K562 (cell line): ENCODE measurements around the gene HOXB6. TPM values are rescaled to one million over a fixed set of nuclear protein-coding genes. Genes with fewer than 3 reads are reported as not detected.

Experiments
- CEBPG ChIP-seq, 3 experiments: fragments of 200-800 bp in 1 of 3; sonication (Bioruptor generic) in 1 of 3; sonication (generic) in 1 of 3; formaldehyde crosslinking in 1 of 3; IDR thresholded peaks in 2 of 3; conservative IDR thresholded peaks in 1 of 3; 2 replicates each; pipeline versions ENCODE4 v1.6.1 to v1.8.0; 2016 to 2022; ENCODE audit warnings: missing compliant biosample characterization in 2 of 3, missing genetic modification characterization in 2 of 3, mild to moderate bottlenecking in 1 of 3, missing genetic modification reagents in 1 of 3
- ETV5 ChIP-seq: sonication (generic); formaldehyde crosslinking; IDR thresholded peaks from 2 replicates; pipeline ENCODE4 v1.4.0; 2020; ENCODE audit warnings: low read depth, mild to moderate bottlenecking, missing genetic modification reagents
- HDAC2 ChIP-seq: fragments of 450-650 bp; IDR thresholded peaks from 2 replicates; pipeline ENCODE4 v1.6.1; 2016; ENCODE audit warnings: mild to moderate bottlenecking
- LEF1 ChIP-seq: fragments of 450-650 bp; IDR thresholded peaks from 2 replicates; pipeline ENCODE4 v1.6.1; 2016; ENCODE audit warnings: mild to moderate bottlenecking
- MLLT1 ChIP-seq, 2 experiments: fragments of 450-650 bp; IDR thresholded peaks; 2 replicates each; pipeline ENCODE4 v1.6.1; 2016
- NFRKB ChIP-seq: fragments of 450-650 bp; IDR thresholded peaks from 2 replicates; pipeline ENCODE4 v1.6.1; 2016; ENCODE audit warnings: low read depth
- POLR2G ChIP-seq: fragments of 200-400 bp; formaldehyde crosslinking; IDR thresholded peaks from 2 replicates; pipeline ENCODE4 v1.6.1; 2017; ENCODE audit warnings: low read depth, mild to moderate bottlenecking, antibody characterized with exemption, low read length, moderate library complexity
- PTRF ChIP-seq: fragments of 450-650 bp; IDR thresholded peaks from 2 replicates; pipeline ENCODE4 v1.6.1; 2016; ENCODE audit warnings: mild to moderate bottlenecking, missing genetic modification characterization, missing compliant biosample characterization
- TAF1 ChIP-seq: IDR thresholded peaks from 2 replicates; pipeline ENCODE4 v1.6.1; 2011; ENCODE audit warnings: mild to moderate bottlenecking, low read length, moderate library complexity; ENCODE audit not compliant: insufficient read depth, control insufficient read depth, severe bottlenecking; ENCODE audit errors: extremely low read depth
- ZFX ChIP-seq: sonication (generic); formaldehyde crosslinking; IDR thresholded peaks from 2 replicates; pipeline ENCODE4 v1.8.0; 2022; ENCODE audit warnings: mild to moderate bottlenecking, missing genetic modification reagents, moderate library complexity
- ZNF699 ChIP-seq: fragments of 250-450 bp; sonication (Bioruptor Pico); IDR thresholded peaks from 2 replicates; pipeline ENCODE4 v1.8.0; 2021; ENCODE audit warnings: mild to moderate bottlenecking, moderate library complexity; ENCODE audit not compliant: insufficient replicate concordance
- polyA plus RNA-seq, 8 experiments: library from polyadenylated mRNA; depleted of rRNA in 4 of 8; stranded (reverse) in 5 of 8; unstranded in 3 of 8; fragments of >200 nt; fragmentation: Nextera tagmentation in 2 of 8; fragmentation: Illumina TruSeq in 1 of 8; extraction: Ambion mirVana in 2 of 8; extraction: Trizol in 1 of 8; gene quantifications; 2 replicates each; pipeline versions ENCODE4 v1.2.1 to v1.2.3, GENCODE V29; 2011 to 2014; ENCODE audit warnings: inconsistent platforms in 1 of 8, missing spikeins in 1 of 8
- total RNA-seq, 7 experiments: library from RNA; depleted of rRNA in 6 of 7; stranded (reverse); fragments of >200 nt in 6 of 7; fragmentation: Illumina TruSeq in 2 of 7; extraction: Trizol in 2 of 7; gene quantifications; 2 replicates each; pipeline versions ENCODE4 v1.2.1 to v1.2.3, GENCODE V29; 2011 to 2021; ENCODE audit warnings: low replicate concordance in 1 of 7
- TF ChIP-seq, protein P1 (sequence below), 2 experiments: IDR thresholded peaks in 1 of 2; conservative IDR thresholded peaks in 1 of 2; 2 replicates each; pipeline ENCODE4 v1.6.1; 2016; ENCODE audit warnings: low read depth in 2 of 2, mild to moderate bottlenecking in 1 of 2, missing compliant biosample characterization in 1 of 2, missing genetic modification characterization in 1 of 2, moderate library complexity in 1 of 2
- TF ChIP-seq, protein P2 (sequence below): sonication (generic); formaldehyde crosslinking; IDR thresholded peaks from 2 replicates; pipeline ENCODE4 v1.8.1; 2023; ENCODE audit warnings: mild to moderate bottlenecking, missing genetic modification reagents

HOXB6 gene
- total and polyA plus RNA-seq, 9 of the 15 experiments (the other 6 are each of a cell fraction or from before 2014, with no cell fraction given), result 1.2 to 14.8 (median 4.9) TPM

DNA sequence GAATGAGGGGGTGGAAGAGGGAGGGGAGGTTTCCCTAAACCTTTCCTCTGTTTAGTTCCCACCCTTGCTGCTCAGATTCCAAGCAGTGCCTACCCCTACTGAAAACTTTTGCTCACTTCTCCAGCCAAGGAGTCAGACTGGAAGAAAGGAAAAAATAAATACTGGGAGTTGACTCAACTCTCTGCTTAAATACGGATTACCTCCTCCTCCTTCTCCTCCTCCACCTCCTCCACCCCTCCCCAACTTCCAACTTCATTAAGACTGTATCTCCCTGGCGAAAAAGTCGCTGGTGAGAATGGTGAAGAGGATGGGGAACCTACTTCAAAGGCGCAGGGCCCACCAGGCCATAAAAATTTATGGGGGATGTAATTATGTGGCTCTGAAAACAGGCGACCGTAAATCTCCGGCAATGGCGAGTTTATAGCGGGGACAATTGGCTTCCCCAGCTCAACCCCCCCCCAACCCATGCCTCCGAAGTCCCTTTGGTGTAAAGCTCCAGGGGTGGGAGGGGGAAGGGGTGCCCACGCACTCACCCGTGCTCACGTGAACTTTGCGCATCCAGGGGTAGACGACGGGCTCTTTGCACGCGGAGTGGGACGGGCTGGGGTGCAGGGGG, 27.3 kb downstream of the HOXB6 start (continued):
- TF ChIP-seq, protein P1, sequence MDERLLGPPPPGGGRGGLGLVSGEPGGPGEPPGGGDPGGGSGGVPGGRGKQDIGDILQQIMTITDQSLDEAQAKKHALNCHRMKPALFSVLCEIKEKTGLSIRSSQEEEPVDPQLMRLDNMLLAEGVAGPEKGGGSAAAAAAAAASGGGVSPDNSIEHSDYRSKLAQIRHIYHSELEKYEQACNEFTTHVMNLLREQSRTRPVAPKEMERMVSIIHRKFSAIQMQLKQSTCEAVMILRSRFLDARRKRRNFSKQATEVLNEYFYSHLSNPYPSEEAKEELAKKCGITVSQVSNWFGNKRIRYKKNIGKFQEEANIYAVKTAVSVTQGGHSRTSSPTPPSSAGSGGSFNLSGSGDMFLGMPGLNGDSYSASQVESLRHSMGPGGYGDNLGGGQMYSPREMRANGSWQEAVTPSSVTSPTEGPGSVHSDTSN (CRISPR knock-in tag; IDR thresholded peaks at IDR 0.05; ENCODE audit: low read depth), result no peak
- TF ChIP-seq, protein P1 (tag; conservative IDR thresholded peaks at IDR 0.05; ENCODE audit: low read depth), result peak; percentile 27; the same call in 1 of the 2 replicates
- no peak for TF ChIP-seq ZNF699 (CRISPR knock-in tag)
- TF ChIP-seq ZFX (CRISPR knock-in tag), result peak; percentile 51; the same call in 1 of the 2 replicates
- peak in 1 of 2 experiments; percentile 46; a peak in 1 of 4 replicates for TF ChIP-seq MLLT1 (IDR thresholded peaks at IDR 0.05)
- TF ChIP-seq, protein P2, sequence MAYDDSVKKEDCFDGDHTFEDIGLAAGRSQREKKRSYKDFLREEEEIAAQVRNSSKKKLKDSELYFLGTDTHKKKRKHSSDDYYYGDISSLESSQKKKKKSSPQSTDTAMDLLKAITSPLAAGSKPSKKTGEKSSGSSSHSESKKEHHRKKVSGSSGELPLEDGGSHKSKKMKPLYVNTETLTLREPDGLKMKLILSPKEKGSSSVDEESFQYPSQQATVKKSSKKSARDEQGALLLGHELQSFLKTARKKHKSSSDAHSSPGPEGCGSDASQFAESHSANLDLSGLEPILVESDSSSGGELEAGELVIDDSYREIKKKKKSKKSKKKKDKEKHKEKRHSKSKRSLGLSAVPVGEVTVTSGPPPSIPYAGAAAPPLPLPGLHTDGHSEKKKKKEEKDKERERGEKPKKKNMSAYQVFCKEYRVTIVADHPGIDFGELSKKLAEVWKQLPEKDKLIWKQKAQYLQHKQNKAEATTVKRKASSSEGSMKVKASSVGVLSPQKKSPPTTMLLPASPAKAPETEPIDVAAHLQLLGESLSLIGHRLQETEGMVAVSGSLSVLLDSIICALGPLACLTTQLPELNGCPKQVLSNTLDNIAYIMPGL, result no peak
- TF ChIP-seq PTRF (tag), result no peak
- TF ChIP-seq TAF1, result peak; percentile 33
- TF ChIP-seq LEF1, result peak; percentile 16; the same call in 1 of the 2 replicates
- peak; percentile 4; the same call in 1 of the 2 replicates for TF ChIP-seq NFRKB
- peak; percentile 74 for TF ChIP-seq POLR2G
- no peak for TF ChIP-seq ETV5 (CRISPR knock-in tag)
- no peak for TF ChIP-seq HDAC2
- TF ChIP-seq CEBPG (CRISPR knock-in tag; IDR thresholded peaks at IDR 0.05), result no peak
- no peak for TF ChIP-seq CEBPG (tag; conservative IDR thresholded peaks at IDR 0.05 in 1 of 2, IDR thresholded peaks at IDR 0.05 in 1 of 2)
